Heart left ventricle (tissue), 13 donors: ENCODE results near the gene LIAS.

Source experiments
- CTCF ChIP-seq, 12 donors: fragments of 200-600 bp; sonication (generic) in 4 of 12; IDR thresholded peaks; one replicate each; pipeline versions ENCODE4 v1.5.0 to v1.8.0; 2018 to 2022; ENCODE audit warnings: antibody characterized with exemption in 12 of 12, mild to moderate bottlenecking in 5 of 12
- POLR2A ChIP-seq, 2 donors: fragments of 450-650 bp; IDR thresholded peaks; one replicate each; pipeline ENCODE4 v1.6.1; 2017; ENCODE audit warnings: antibody characterized with exemption in 2 of 2, mild to moderate bottlenecking in 2 of 2, moderate library complexity in 2 of 2
- donor health status: ischemic (EF 13 %, LVEDD 7.1; RV severe dilation, severe dysfunction).
- donor health status: DM: no; HTN: yes; CAD: no.
- donor health status: DM: no; HTN: no; CAD: no.
- donor health status: ischemic (EF 25% LVEDD 6.9; RV normal size, moderate dysfunction).
- donor health status: ischemic (EF 25% LVEDD 5.7; RV mildly dilated, moderate dysfunction).
- donor health status: ischemic (EF 35%, LVEDD 5.7; RV mildly dilated, moderate dysfunction).
- donor health status: nonischemic (EF 11% LVEDD 7.7; RV severe dilation, severe dysfunction).
- donor health status: DM: yes; HTN: yes; CAD: no.
- donor health status: PGD.
- donor health status: ischemic (EF 29% LVEDD 5.4; RV normal size, mild dysfunction).
- donor health status: nonischemic (EF 23%, LVEDD 6.1; RV moderate dilation, normal function).

- TF ChIP-seq CTCF (IDR thresholded peaks at IDR 0.05) = no peak
- TF ChIP-seq POLR2A (IDR thresholded peaks at IDR 0.05) = no peak
Measured at GRCh38 chr4:39518484-39518883, 59.6 kb downstream of the LIAS start.
